Aorta (tissue), 5 donors: ENCODE measurements around the gene AFTPH. TPM values are rescaled to one million over a fixed set of nuclear protein-coding genes. Genes with fewer than 3 reads are reported as not detected.
"Not testable (repeated sequence)": the region's sequence is repeated elsewhere in the genome, so short reads cannot be mapped to it uniquely, and the experiment has no call there.

Experiments
- ATAC-seq: fragments of 200-7000 bp; cut with Tn5 transposase; one replicate; pipeline ENCODE4 v1.9.1; 2022; ENCODE audit warnings: moderate library complexity; ENCODE audit not compliant: low FRiP score
- DNase-seq, 2 donors: peaks; one replicate each; pipeline ENCODE4 v3.0.0-alpha.2; 2020
- H3K27ac ChIP-seq, 2 donors: one replicate each; pipeline ENCODE4 v1.5.1; 2013; ENCODE audit warnings: low read length in 2 of 2, mild to moderate bottlenecking in 2 of 2, moderate library complexity in 2 of 2, control low read depth in 1 of 2, inconsistent platforms in 1 of 2, low read depth in 1 of 2
- H3K27me3 ChIP-seq, 2 donors: one replicate each; pipeline ENCODE4 v1.6.1; 2013; ENCODE audit warnings: control low read depth in 1 of 2, low read length in 1 of 2, mild to moderate bottlenecking in 1 of 2, moderate library complexity in 1 of 2; ENCODE audit not compliant: insufficient read depth in 2 of 2, control insufficient read depth in 1 of 2
- H3K36me3 ChIP-seq, 2 donors: one replicate each; pipeline ENCODE4 v1.6.1; 2013; ENCODE audit warnings: control low read depth in 1 of 2, low read length in 1 of 2, mild to moderate bottlenecking in 1 of 2; ENCODE audit not compliant: insufficient read depth in 2 of 2, control insufficient read depth in 1 of 2
- H3K4me1 ChIP-seq, 2 donors: one replicate each; pipeline ENCODE4 v1.6.1; 2013; ENCODE audit warnings: low read length in 2 of 2, control low read depth in 1 of 2, mild to moderate bottlenecking in 1 of 2, moderate library complexity in 1 of 2; ENCODE audit not compliant: insufficient read depth in 2 of 2, control insufficient read depth in 1 of 2
- H3K4me3 ChIP-seq, 2 donors: one replicate each; pipeline ENCODE4 v1.5.1; 2013; ENCODE audit warnings: low read length in 2 of 2, control low read depth in 1 of 2, mild to moderate bottlenecking in 1 of 2
- H3K9me3 ChIP-seq: one replicate; pipeline ENCODE4 v1.6.1; 2013; ENCODE audit warnings: mild to moderate bottlenecking, low read length; ENCODE audit not compliant: control insufficient read depth
- WGBS, 2 donors: extraction: QIAGEN DNeasy Blood & Tissue Kit; methylation state at CpG; one replicate each; pipeline ENCODE4 v1.1.7; 2013; 5-methylcytosine and 5-hydroxymethylcytosine counted together
- intact Hi-C, 2 donors: fragments of 100-400 bp; cut with DNase I; formaldehyde crosslinking; loops; one replicate each; pipeline versions ENCODE4 v1.14.2 to v1.15.0; 2022
- polyA plus RNA-seq, 2 donors: library from polyadenylated mRNA; stranded (reverse); fragments of 200-250 nt; gene quantifications; one replicate each; pipeline ENCODE4 v1.2.3, GENCODE V29; 2013
- total RNA-seq, 2 donors: library from RNA; stranded (reverse); fragmentation: NEBNext Ultra II Directional; extraction: Animal tissue kit (Norgen Biotek cat#: 25700); gene quantifications; one replicate each; pipeline ENCODE4 v1.2.1, GENCODE V29; 2021
- donor health status: healthy with polysubstance abuse.
- donor health status: Bipolar disorder and iron deficiency.
- donor health status: DM: no; HTN: no; CAD: no.
- donor health status: DM: no; HTN: no; CAD: no.
- donor health status: DM: yes; HTN: yes; CAD: no.

AFTPH gene
- total and polyA plus RNA-seq, 4 donors = 19.5 to 30.6 (median 25.8) TPM

- no peaks in the 10 kb centered on the region for H3K27me3 ChIP-seq
- H3K9me3 ChIP-seq = no peaks in the 10 kb centered on the region
- ATAC-seq (no peak), DNase-seq (no peak)
- 69 to 72% methylated on average over 3 of the region's 3 CpGs for WGBS, 2 donors
- H3K4me1 ChIP-seq = no peaks in the 10 kb centered on the region
- H3K36me3 ChIP-seq = no peaks in the 10 kb centered on the region
- intact Hi-C loops = loop anchor here in 1 of 2 donors (10.0 kb wide), 1 partner anchor 129 kb away; the partner anchor contains the start of gene SERTAD2
- H3K27ac ChIP-seq = no peak overlapping the region
- no peak overlapping the region for H3K4me3 ChIP-seq
Observed at GRCh38 chr2:64526034-64526433, 1.9 kb downstream of the AFTPH start.

GRCh38 chr2:64530946-64531345, 6.8 kb downstream of the AFTPH start:
- intact Hi-C loops = not testable (repeated sequence)

GRCh38 chr2:64532030-64532429, 7.9 kb downstream of the AFTPH start:
- intact Hi-C loops = no loop called here

More at GRCh38 chr2:64530946-64531345, 6.8 kb downstream of the AFTPH start:
- not testable (repeated sequence) for DNase-seq, H3K4me1 ChIP-seq, H3K27ac ChIP-seq, H3K27me3 ChIP-seq, ATAC-seq, H3K4me3 ChIP-seq, H3K36me3 ChIP-seq, H3K9me3 ChIP-seq
- 96 to 98% methylated on average over 2 of the region's 2 CpGs for WGBS, 2 donors

GRCh38 chr2:64533882-64534281, 9.8 kb downstream of the AFTPH start:
- no peak overlapping the region for H3K27ac ChIP-seq
- H3K4me3 ChIP-seq = no peak overlapping the region
- H3K9me3 ChIP-seq = no peaks in the 10 kb centered on the region
- no peak for ATAC-seq
- DNase-seq = no peak
- no peaks in the 10 kb centered on the region for H3K27me3 ChIP-seq
- H3K4me1 ChIP-seq = peaks cover 0 to 2% of the 10 kb centered on the region in 2 donors
- H3K36me3 ChIP-seq = no peaks in the 10 kb centered on the region
- intact Hi-C loops = no loop called here

More at GRCh38 chr2:64532030-64532429, 7.9 kb downstream of the AFTPH start:
- no peak overlapping the region for H3K27ac ChIP-seq
- H3K36me3 ChIP-seq = no peaks in the 10 kb centered on the region
- ATAC-seq (no peak), DNase-seq (no peak)
- no peaks in the 10 kb centered on the region for H3K9me3 ChIP-seq
- peaks cover 0 to 2% of the 10 kb centered on the region in 2 donors for H3K4me1 ChIP-seq
- no peak overlapping the region for H3K4me3 ChIP-seq
- no peaks in the 10 kb centered on the region for H3K27me3 ChIP-seq

GRCh38 chr2:64534363-64534762, 10.2 kb downstream of the AFTPH start:
- H3K4me3 ChIP-seq = no peak overlapping the region
- WGBS, 2 donors = 91 to 93% methylated on average over 3 of the region's 3 CpGs
- H3K27ac ChIP-seq = no peak overlapping the region
- no peak for DNase-seq
- H3K27me3 ChIP-seq = no peaks in the 10 kb centered on the region
- H3K4me1 ChIP-seq = peaks cover 0 to 2% of the 10 kb centered on the region in 2 donors
- intact Hi-C loops = no loop called here
- no peaks in the 10 kb centered on the region for H3K9me3 ChIP-seq
- no peaks in the 10 kb centered on the region for H3K36me3 ChIP-seq
- no peak for ATAC-seq

DNA sequence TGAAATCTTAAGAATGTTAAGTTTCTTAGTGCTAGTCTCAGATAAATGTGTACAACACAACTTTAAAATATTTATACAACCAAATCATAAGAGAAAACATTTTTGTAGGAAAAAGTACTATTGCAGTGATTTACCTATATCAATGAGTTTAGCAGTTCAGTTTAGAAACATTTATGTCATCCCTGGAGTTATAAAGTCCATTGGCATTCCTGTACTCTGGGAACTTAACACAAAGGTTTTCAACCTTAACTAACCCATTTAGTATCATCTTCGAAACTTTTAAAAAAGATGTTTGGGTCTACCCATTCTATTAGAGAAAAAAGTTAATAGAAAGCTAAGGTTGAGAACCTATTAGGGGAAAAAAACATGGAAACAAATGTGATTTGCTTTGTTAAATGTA, 10.9 kb downstream of the AFTPH start:
- H3K4me1 ChIP-seq = peaks cover 0 to 2% of the 10 kb centered on the region in 2 donors
- H3K9me3 ChIP-seq = no peaks in the 10 kb centered on the region
- ATAC-seq (no peak), DNase-seq (no peak)
- no peaks in the 10 kb centered on the region for H3K27me3 ChIP-seq
- no peak overlapping the region for H3K27ac ChIP-seq
- H3K4me3 ChIP-seq = no peak overlapping the region
- intact Hi-C loops = no loop called here
- WGBS, 2 donors = 97 to 100% methylated on average over 1 of the region's 1 CpG
- no peaks in the 10 kb centered on the region for H3K36me3 ChIP-seq

DNA sequence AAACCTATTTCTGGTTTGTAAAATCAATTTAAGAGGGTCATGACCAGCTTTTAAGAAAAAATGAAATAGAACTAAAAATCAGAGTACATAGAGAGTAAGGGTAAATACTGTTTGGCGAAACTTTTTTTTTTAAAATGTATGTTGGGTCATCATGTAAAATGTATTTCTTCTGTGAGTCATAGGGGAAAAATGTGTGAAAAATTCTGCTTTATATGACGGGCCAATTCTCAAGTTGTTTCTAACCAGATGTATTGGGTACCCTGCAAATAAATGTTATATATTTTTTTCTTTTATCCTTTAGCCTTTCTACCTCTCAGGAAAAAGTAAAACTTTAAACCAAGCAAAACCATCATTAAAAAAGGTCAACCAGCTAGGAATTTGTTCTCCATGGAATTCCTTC, 13.9 kb downstream of the AFTPH start:
- WGBS, 2 donors = 80 to 94% methylated on average over 2 of the region's 2 CpGs
- no peak for ATAC-seq
- intact Hi-C loops = no loop called here
- peaks cover 0 to 2% of the 10 kb centered on the region in 2 donors for H3K4me1 ChIP-seq
- H3K27me3 ChIP-seq = no peaks in the 10 kb centered on the region
- H3K27ac ChIP-seq = no peak overlapping the region
- no peaks in the 10 kb centered on the region for H3K36me3 ChIP-seq
- H3K4me3 ChIP-seq = no peak overlapping the region
- H3K9me3 ChIP-seq = no peaks in the 10 kb centered on the region
- DNase-seq = no peak

DNA sequence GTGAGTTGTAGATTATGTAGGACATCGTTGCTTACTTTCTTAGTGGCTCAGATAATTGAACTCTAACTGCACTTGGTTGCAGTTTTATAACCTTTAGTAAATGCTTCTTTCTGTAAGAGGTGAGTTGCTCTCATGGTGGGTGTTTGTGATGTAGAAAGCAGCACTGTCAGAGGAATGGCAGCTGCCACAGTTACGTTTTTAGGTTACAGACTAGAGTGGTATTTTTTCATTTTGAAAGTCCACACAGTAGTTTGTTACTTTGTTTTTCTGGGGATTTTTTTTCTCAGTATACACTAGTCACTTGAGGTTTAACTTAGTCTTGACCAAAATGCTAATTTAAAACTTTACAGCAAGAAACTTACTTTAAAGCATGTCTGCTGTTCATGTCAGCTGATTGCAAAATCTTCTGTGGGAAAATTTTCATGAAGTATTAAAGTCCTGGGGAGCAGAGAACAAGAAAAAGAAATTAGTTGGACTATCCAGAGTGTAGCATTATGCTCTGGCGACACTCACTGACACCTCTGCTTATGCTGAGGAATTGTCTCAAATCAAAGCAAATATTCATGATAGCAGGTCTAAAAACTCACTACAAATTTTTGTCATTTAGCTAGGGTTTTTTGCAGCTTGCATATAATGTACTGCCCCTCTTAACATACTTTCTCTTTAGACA, 14.8 kb downstream of the AFTPH start:
- 69 to 70% methylated on average over 3 of the region's 3 CpGs for WGBS, 2 donors
- Histone ChIP-seq H3K27ac (no peak overlapping the region), H3K36me3 (no peaks in the 10 kb centered on the region), H3K27me3 (no peaks in the 10 kb centered on the region), H3K4me3 (no peak overlapping the region), H3K9me3 (no peaks in the 10 kb centered on the region), H3K4me1 (peaks cover 0 to 2% of the 10 kb centered on the region in 2 donors)
- DNase-seq (no peak), ATAC-seq (no peak)
- intact Hi-C loops = no loop called here

- Histone ChIP-seq H3K36me3 (no peaks in the 10 kb centered on the region), H3K4me1 (peaks cover 0 to 7% of the 10 kb centered on the region in 2 donors), H3K4me3 (no peak overlapping the region), H3K27ac (no peak overlapping the region), H3K27me3 (no peaks in the 10 kb centered on the region), H3K9me3 (no peaks in the 10 kb centered on the region)
- intact Hi-C loops = no loop called here
- ATAC-seq (no peak), DNase-seq (no peak)
- WGBS, 2 donors = 94 to 97% methylated on average over 3 of the region's 3 CpGs
Observed at GRCh38 chr2:64540615-64541014, 16.5 kb downstream of the AFTPH start.
